Mammary epithelial cell (primary cell): ENCODE data around the gene LRP1.

Source experiments
- EZH2 ChIP-seq: IDR thresholded peaks from 2 replicates; pipeline ENCODE4 v1.6.1; 2012; ENCODE audit warnings: low read length, inconsistent platforms, borderline replicate concordance
- TF ChIP-seq, protein P1 (sequence below), 2 donors: IDR thresholded peaks in 1 of 2; conservative IDR thresholded peaks in 1 of 2; 2 replicates each; pipeline ENCODE4 v1.5.1; 2011 to 2012; ENCODE audit warnings: inconsistent platforms in 2 of 2, low read length in 2 of 2, mild to moderate bottlenecking in 2 of 2, control low read depth in 1 of 2, low read depth in 1 of 2; ENCODE audit not compliant: insufficient read depth in 1 of 2; ENCODE audit errors: extremely low read depth in 1 of 2

DNA sequence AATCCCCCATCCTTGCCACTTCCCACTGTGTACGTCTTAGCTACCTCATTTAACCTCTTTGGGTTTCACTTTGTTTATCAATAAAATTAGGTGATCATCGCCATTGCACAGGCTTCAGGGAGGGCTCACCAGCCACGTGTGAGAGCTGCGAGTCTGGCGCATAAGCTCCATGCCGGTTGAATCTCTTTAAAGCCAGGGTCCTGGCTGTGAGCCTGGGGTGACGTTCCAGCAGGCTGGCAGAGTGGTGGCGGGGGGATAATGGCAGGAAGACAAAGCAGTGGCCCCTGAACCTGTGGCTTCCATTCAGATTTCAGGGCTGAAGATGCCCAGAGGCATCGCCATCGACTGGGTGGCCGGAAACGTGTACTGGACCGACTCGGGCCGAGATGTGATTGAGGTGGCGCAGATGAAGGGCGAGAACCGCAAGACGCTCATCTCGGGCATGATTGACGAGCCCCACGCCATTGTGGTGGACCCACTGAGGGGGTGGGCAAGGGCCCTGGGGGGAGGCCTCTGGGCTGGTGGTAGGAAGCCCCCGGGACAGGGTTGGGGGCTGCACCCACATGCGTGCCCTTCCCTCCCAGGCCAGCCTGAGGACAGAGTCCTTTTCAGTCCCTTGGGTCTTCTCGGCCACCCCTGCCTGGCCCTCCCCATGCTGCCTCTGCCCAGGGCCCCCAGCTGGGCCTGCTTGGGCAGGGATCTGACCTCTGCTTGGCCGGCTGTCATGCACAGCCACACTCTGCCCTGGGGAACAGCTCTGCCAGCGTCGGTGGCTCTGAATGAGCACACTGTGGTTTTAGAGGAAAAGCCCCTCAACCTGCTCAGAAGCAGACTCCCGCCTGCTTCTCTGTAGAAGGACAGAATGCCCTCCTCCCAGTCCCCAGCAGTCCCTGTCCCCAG, 79.7 kb downstream of the LRP1 start:
- TF ChIP-seq, protein P1, sequence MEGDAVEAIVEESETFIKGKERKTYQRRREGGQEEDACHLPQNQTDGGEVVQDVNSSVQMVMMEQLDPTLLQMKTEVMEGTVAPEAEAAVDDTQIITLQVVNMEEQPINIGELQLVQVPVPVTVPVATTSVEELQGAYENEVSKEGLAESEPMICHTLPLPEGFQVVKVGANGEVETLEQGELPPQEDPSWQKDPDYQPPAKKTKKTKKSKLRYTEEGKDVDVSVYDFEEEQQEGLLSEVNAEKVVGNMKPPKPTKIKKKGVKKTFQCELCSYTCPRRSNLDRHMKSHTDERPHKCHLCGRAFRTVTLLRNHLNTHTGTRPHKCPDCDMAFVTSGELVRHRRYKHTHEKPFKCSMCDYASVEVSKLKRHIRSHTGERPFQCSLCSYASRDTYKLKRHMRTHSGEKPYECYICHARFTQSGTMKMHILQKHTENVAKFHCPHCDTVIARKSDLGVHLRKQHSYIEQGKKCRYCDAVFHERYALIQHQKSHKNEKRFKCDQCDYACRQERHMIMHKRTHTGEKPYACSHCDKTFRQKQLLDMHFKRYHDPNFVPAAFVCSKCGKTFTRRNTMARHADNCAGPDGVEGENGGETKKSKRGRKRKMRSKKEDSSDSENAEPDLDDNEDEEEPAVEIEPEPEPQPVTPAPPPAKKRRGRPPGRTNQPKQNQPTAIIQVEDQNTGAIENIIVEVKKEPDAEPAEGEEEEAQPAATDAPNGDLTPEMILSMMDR (conservative IDR thresholded peaks at IDR 0.05 in 1 of 2, IDR thresholded peaks at IDR 0.05 in 1 of 2; ENCODE audit: extremely low read depth in 1 of 2, insufficient read depth in 1 of 2, low read depth in 1 of 2, low read length in 2 of 2): no peak
- no peak for TF ChIP-seq EZH2
